Measurements from ENCODE around the gene TNFSF9. TPM values are rescaled to one million over a fixed set of nuclear protein-coding genes. Genes with fewer than 3 reads are reported as not detected.

TNFSF9 gene
- total RNA-seq, 2 donors from 2014 or later: 2.6 TPM; not detected in 1

- Histone ChIP-seq H3K4me3 (no peak overlapping the region), H3K36me3 (replicated peaks in 1 of 2; ENCODE audit: insufficient read depth in 1 of 2, low read depth in 2 of 2) (no peaks in the 10 kb centered on the region), H3K4me1 (no peaks in the 10 kb centered on the region), H3K27ac (no peak overlapping the region), H3K9me3 (no peaks in the 10 kb centered on the region), H3K27me3 (no peaks in the 10 kb centered on the region)
- DNase-seq (no peak), ATAC-seq (no peak)
- intact Hi-C loops (cut with DNase I): no loop called here
- no peak for TF ChIP-seq CTCF (IDR thresholded peaks at IDR 0.05)
- TF ChIP-seq POLR2A (IDR thresholded peaks at IDR 0.05): no peak
- WGBS, 2 donors: 87% methylated on average over 8 of the region's 8 CpGs
Observed at GRCh38 chr19:6484230-6484629, 46.6 kb upstream of the TNFSF9 start.

GRCh38 chr19:6484831-6485230 is 46.0 kb upstream of the TNFSF9 start:
- WGBS, 2 donors: 87 to 92% methylated on average over 7 of the region's 7 CpGs

GRCh38 chr19:6489278-6490061 is 41.4 kb upstream of the TNFSF9 start:
- WGBS, 2 donors: 38 to 42% methylated on average over 15 of the region's 15 CpGs
- TF ChIP-seq CTCF (IDR thresholded peaks at IDR 0.05) (no peak), POLR2A (IDR thresholded peaks at IDR 0.05) (no peak)
- Histone ChIP-seq H3K9me3 (no peaks in the 10 kb centered on the region), H3K36me3 (replicated peaks in 1 of 2; ENCODE audit: insufficient read depth in 1 of 2, low read depth in 2 of 2) (no peaks in the 10 kb centered on the region), H3K4me1 (no peaks in the 10 kb centered on the region), H3K27me3 (no peaks in the 10 kb centered on the region), H3K27ac (no peak overlapping the region), H3K4me3 (no peak overlapping the region)
- DNase-seq: no peak
- intact Hi-C loops (cut with DNase I): no loop called here
- no peak for ATAC-seq

More at GRCh38 chr19:6484831-6485230, 46.0 kb upstream of the TNFSF9 start:
- Histone ChIP-seq H3K36me3 (replicated peaks in 1 of 2; ENCODE audit: insufficient read depth in 1 of 2, low read depth in 2 of 2) (no peaks in the 10 kb centered on the region), H3K27ac (no peak overlapping the region), H3K4me1 (no peaks in the 10 kb centered on the region), H3K4me3 (no peak overlapping the region), H3K9me3 (no peaks in the 10 kb centered on the region), H3K27me3 (no peaks in the 10 kb centered on the region)
- intact Hi-C loops (cut with DNase I): no loop called here
- DNase-seq (no peak), ATAC-seq (no peak)
- TF ChIP-seq POLR2A (IDR thresholded peaks at IDR 0.05) (no peak), CTCF (IDR thresholded peaks at IDR 0.05) (no peak)

GRCh38 chr19:6490134-6490533 is 40.7 kb upstream of the TNFSF9 start:
- no peak for TF ChIP-seq CTCF (IDR thresholded peaks at IDR 0.05)
- no peak for TF ChIP-seq POLR2A (IDR thresholded peaks at IDR 0.05)
- no peaks in the 10 kb centered on the region for H3K9me3 ChIP-seq
- H3K4me3 ChIP-seq: no peak overlapping the region
- 45 to 54% methylated on average over 2 of the region's 2 CpGs for WGBS, 2 donors
- no peak overlapping the region for H3K27ac ChIP-seq
- no peaks in the 10 kb centered on the region for H3K27me3 ChIP-seq
- H3K4me1 ChIP-seq: no peaks in the 10 kb centered on the region
- no peaks in the 10 kb centered on the region for H3K36me3 ChIP-seq (replicated peaks in 1 of 2; ENCODE audit: insufficient read depth in 1 of 2, low read depth in 2 of 2)
- intact Hi-C loops (cut with DNase I): no loop called here
- ATAC-seq: no peak
- DNase-seq: no peak

Data from body of pancreas (tissue), 4 donors.